Measurements from ENCODE around the gene PC.

- no peak for TF ChIP-seq ZFP3 (CRISPR knock-in tag; IDR thresholded peaks at IDR 0.05)
- no peak for TF ChIP-seq ZNF8 (CRISPR knock-in tag; IDR thresholded peaks at IDR 0.05)
- TF ChIP-seq POU6F1 (CRISPR knock-in tag; IDR thresholded peaks at IDR 0.05; ENCODE audit: borderline replicate concordance, low read depth): no peak
- TF ChIP-seq CSDC2 (CRISPR knock-in tag; IDR thresholded peaks at IDR 0.05): no peak
- no peak for TF ChIP-seq GLIS3 (CRISPR knock-in tag; IDR thresholded peaks at IDR 0.05)
- no peak for TF ChIP-seq ZNF70 (CRISPR knock-in tag; IDR thresholded peaks at IDR 0.05)
- no peak for TF ChIP-seq TOX (CRISPR knock-in tag; IDR thresholded peaks at IDR 0.05; ENCODE audit: borderline replicate concordance)
These were observed 42.3 kb downstream of the PC start for GRCh38 chr11:66915866-66916265.
